NCI-H446 (cell line): ENCODE measurements around the gene CACNA1G.
A peak's percentile ranks its signal among the peaks of the same experiment; 100 is the strongest.

Source experiments
- DNase-seq, 2 experiments: peaks; one replicate each; lab custom pipeline; 2025; lab: John Stamatoyannopoulos, UW

CACNA1G gene

GRCh38 chr17:50533720-50534148 lies 26.8 kb upstream of the CACNA1G start:
- DNase-seq, result no peak

GRCh38 chr17:50534222-50534978 lies 26.1 kb upstream of the CACNA1G start:
- no peak for DNase-seq

DNA sequence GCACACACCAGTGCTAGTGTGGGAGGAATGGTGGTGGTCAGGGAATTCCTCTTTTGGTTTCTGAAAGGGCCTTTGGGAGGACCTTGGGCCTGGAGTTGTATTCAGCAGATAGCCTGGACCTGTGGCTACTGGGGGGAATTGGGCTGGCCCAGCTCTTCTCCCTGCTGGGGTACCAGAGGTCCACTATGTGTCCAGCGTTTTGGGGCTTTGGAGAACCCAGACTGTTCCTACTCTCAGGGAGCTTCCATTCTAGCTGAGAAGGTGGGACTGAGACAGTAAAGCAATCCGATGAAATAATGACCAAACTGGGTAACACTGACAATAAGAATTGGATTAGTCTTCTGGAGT lies 25.6 kb upstream of the CACNA1G start:
- no peak for DNase-seq

DNA sequence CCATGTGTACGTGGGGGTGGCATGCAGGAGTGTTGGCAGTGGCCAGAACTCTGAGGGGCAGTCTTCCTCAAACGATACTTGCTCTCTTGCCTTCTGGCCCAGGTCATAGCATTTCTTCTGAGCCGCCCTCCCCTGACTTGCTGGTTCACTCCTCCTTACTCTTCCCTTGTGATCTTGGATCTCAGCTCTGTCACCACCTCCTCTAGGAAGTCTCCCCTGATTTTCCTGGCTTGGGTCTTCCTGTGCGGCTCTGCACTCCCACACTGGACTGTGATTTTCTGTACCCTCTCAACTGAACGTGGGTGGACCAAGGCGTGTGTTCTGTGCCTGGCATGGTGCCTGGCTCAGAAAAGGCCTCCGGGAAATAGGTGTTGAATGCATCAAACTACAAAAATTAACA lies 25.1 kb upstream of the CACNA1G start:
- no peak for DNase-seq

DNA sequence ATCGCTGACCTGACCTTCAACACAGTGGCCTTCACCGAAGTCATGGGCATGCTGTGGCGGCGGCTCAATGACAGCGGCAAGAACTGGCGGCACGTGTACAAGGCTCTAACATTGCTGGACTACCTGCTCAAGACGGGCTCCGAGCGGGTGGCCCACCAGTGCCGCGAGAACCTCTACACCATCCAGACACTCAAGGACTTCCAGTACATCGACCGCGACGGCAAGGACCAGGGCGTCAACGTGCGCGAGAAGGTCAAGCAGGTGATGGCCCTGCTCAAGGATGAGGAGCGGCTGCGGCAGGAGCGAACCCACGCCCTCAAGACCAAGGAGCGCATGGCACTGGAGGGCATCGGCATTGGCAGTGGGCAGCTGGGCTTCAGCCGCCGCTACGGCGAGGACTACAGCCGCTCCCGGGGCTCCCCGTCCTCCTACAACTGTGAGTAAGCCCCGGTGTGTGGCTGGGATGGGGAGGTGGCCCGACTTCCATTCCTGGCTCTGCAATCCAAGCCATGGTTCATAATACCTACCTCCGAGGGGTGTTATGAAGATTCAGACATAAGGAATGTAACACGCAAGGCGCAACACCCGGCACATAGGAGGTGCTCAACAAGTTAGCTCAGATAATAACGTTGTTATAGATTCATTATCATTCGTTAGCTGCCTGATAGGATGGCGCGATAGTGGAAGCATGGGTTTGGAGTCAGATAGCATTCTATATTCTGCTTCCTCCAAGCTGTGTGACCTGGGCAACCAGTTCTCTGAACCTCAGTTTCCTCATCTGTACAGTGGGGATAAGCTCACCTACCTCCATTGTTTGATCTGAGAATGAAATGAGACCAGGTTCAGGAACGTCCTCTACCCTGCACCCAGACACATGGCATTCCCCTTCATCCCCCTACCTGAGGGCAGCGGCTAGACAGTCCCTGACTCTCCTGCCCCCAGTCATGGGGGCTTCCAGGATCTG lies 23.6 kb upstream of the CACNA1G start:
- no peak for DNase-seq

GRCh38 chr17:50537721-50538548 lies 22.6 kb upstream of the CACNA1G start:
- DNase-seq, result no peak

DNA sequence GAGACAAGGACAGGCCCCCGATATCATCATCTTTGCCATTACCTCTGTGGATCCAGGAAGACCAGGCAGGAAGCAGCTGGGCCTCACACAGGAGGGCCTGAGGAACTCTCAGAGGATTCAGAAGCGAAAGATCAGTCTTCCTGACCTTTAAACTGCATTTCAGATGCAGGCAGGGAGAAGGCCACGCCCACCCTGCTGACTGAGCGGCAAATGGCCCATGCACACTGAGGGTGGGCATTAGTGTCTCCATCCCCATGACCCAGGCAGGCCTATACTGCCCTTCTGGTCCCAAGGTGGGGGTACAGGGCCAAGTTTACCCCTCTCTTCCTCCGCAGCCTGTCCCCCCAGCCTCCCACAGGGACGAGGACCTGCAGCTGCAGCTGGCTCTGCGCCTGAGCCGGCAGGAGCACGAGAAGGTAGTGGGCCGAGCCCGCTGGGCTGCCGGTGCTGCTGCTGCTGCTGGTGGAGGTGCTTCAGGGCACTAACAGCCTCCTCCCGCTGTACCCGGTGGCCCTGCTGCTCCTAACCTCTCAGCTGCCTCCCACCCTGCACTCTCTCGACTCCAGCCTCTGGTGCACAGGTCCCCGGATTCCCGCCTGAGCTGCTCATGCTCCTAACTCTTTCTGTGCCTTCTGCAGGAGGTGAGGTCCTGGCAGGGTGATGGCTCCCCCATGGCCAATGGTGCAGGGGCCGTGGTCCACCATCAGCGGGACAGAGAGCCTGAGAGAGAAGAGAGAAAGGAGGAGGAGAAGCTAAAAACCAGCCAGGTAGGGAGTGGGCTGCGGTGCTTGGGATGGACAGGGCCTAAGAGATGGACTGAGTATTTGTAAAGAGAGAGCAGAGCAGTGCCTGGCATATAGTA lies 21.7 kb upstream of the CACNA1G start:
- DNase-seq, result no peak

GRCh38 chr17:50539762-50540559 lies 20.6 kb upstream of the CACNA1G start:
- no peak for DNase-seq

DNA sequence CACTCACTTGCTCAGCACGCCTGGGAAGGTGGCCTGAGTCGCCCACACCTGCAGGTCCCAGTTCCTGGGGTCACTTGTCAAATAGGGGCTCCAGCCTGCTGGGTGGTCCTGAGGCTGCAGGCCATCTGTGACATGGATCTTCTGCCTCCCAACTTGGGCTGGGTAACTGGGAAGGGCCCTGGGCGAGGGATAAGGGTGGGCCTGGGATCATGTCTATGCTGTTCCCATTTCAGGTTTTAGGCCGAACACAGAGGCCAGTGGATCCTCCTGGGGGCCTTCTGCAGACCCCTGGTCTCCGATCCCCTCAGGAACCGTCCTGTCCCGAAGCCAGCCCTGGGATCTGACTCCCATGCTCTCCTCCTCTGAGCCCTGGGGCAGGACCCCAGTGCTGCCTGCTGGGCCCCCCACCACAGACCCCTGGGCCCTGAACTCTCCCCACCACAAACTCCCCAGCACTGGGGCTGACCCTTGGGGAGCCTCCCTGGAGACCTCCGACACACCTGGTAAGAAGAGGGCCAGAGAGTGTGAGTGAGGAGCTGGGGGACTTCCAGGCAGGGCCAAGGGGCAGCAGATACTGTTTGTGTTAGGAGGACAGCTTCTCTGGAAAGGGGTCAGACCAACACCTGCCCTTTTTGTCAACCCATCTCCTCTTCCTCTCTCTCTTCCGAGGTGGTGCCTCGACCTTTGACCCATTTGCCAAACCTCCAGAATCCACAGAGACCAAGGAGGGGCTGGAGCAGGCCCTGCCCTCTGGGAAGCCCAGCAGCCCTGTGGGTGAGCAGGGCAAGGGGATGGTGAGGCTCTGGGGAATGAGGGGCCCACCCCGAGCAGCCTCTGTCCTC lies 19.7 kb upstream of the CACNA1G start:
- no peak for DNase-seq

DNA sequence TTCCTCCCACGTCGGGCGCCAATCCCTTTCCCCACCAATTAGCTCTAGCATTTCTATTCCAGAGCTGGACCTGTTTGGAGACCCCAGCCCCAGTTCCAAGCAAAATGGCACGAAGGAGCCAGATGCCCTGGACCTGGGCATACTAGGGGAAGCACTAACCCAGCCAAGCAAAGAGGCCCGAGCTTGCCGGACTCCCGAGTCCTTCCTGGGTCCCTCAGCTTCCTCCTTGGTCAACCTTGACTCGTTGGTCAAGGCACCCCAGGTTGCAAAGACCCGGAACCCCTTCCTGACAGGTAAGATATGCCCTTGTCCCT lies 19.2 kb upstream of the CACNA1G start:
- DNase-seq, result no peak

- peak; percentile 45 to 87 for DNase-seq
Measured at GRCh38 chr17:50541716-50542688, 18.5 kb upstream of the CACNA1G start.

DNA sequence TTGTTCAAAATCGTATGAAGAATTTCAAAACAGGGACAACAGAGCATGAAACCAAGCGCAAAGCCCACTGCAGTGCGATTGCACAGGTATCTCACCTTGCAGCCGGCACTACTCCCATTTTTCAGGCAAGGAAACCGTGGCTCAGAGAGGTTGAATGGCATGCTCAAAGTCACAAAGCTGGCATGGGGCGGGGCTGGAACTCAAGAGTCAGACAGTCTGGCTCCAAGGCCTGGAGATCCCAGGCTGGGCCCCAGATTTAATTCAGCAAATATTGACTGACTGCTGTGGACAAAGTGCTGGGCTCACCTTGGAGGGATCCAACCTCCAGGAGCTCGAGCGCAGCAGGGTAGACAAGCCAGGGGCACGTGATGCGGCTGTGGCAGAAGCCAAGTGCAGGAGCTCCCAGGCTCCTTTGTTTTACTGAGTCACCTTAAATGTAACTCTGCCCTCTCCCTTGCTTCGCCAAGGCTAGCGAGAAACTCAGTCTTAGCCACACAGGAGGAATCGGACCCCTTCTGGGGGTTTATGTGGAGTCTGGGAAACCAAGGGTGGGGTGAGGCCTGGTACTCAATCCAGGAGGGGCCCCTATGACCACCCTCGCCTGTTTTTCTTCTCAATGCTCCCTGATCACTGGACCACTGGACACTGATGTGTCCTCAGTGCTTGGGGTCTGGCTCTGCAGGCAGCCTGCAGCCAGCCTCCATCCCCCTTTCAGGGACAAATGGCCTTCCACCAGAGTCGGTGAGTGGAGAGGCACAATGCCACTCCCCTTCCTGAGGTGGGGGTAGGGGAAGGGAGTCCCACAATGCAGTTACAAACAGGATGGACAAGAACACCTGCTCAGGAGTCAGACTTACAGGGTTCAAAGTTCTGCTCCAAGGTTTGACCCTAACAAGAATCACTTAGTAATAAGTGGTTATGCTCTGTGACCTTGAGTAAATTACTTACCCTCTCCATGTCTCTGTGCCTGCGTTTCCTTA lies 17.4 kb upstream of the CACNA1G start:
- no peak for DNase-seq

GRCh38 chr17:50544516-50544915 lies 16.0 kb upstream of the CACNA1G start:
- no peak for DNase-seq

DNA sequence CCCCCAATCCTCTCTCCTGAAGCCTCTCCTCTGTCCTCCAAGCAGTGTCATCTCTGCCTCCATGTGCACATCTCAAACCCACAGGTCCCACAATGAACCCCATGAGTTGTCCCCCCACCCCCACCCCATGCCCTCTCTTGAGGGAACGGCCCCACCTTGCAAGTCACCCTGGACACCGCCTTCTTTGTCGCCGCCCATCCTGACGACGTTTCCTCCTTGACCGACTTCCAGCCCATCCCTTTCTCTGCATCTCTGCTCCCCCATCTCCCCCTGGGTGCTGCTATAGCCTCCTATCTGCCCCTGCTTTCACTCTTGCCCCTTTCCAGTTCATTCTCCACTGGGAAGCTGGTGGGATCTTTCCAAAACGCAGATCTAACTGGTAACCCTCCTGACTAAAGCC lies 15.2 kb upstream of the CACNA1G start:
- no peak for DNase-seq

GRCh38 chr17:50546701-50547034 lies 13.8 kb upstream of the CACNA1G start:
- DNase-seq, result no peak

- DNase-seq, result peak; percentile 83 to 93
Measured at GRCh38 chr17:50547035-50547735, 13.3 kb upstream of the CACNA1G start, which contains the start of gene SPATA20. SPATA20 (plus strand) TSS chr17:50547174; CDS start chr17:50547209, 35 bp downstream.

GRCh38 chr17:50547736-50548083 lies 12.8 kb upstream of the CACNA1G start:
- peak in 1 of 2 experiments; percentile 20 for DNase-seq
